GM12878 (cell line): ENCODE data around the gene RNF32. TPM values are rescaled to one million over a fixed set of nuclear protein-coding genes. Genes with fewer than 3 reads are reported as not detected.

Experiments
- ATAC-seq: fragments of 200-7000 bp; cut with Tn5 transposase; 3 replicates; pipeline ENCODE4 v1.9.1; 2020; ENCODE audit warnings: mild to moderate bottlenecking, moderate library complexity
- BruUV-seq: library from RNA; stranded (reverse); fragments of 400-500 nt; replicated peaks from 2 replicates; lab custom pipeline; 2021; lab: Mats Ljungman, UMichigan
- CTCF ChIA-PET: fragments of 300-600 bp; sonication (Branson Sonifier 250); formaldehyde crosslinking; extraction: SDS; loops from one replicate; lab custom pipeline; 2021; ENCODE audit warnings: inconsistent platforms; lab: Yijun Ruan, JAX
- POLR2A ChIA-PET: fragments of 350-600 bp; formaldehyde crosslinking; extraction: SDS; loops from one replicate; lab custom pipeline; 2021; ENCODE audit warnings: inconsistent platforms; lab: Charles Lee
- RAD21 ChIA-PET: fragments of 300-600 bp; sonication (Branson Sonifier 250); formaldehyde crosslinking; loops from one replicate; lab custom pipeline; 2023; ENCODE audit warnings: antibody characterized with exemption; ENCODE audit not compliant: unreplicated experiment; lab: Charles Lee
- SMC1A ChIA-PET: fragments of 300-600 bp; sonication (Branson Sonifier 250); formaldehyde crosslinking; loops from one replicate; lab custom pipeline; 2023; ENCODE audit not compliant: unreplicated experiment, uncharacterized antibody; lab: Charles Lee
- DNase-seq: peaks from one replicate; pipeline ENCODE4 v3.0.0-alpha.2; 2011; ENCODE audit warnings: low read depth, low spot score
- FAIRE-seq: peaks from 3 replicates; lab custom pipeline; 2011; peaks lifted over from hg19 to GRCh38; lab: Jason Lieb, UNC
- H2AFZ ChIP-seq: 2 replicates; pipeline ENCODE4 v1.6.0; 2011; ENCODE audit warnings: low read depth, low read length, control low read depth; ENCODE audit not compliant: control insufficient read depth
- H3K27ac ChIP-seq: 2 replicates; pipeline ENCODE4 v1.5.1; 2011; ENCODE audit warnings: control low read depth; ENCODE audit not compliant: control insufficient read depth, insufficient read depth
- H3K27me3 ChIP-seq, 2 experiments: replicated peaks in 1 of 2; 2 replicates each; pipeline versions ENCODE4 v1.6.0 to v1.6.1; 2011; ENCODE audit warnings: low read length in 1 of 2; ENCODE audit not compliant: control insufficient read depth in 2 of 2, insufficient read depth in 2 of 2
- H3K36me3 ChIP-seq, 2 experiments: 2 replicates each; pipeline ENCODE4 v1.5.1; 2011; ENCODE audit warnings: low read length in 1 of 2; ENCODE audit not compliant: control insufficient read depth in 2 of 2, insufficient read depth in 2 of 2
- H3K4me1 ChIP-seq: 2 replicates; pipeline ENCODE4 v1.6.1; 2011; ENCODE audit warnings: mild to moderate bottlenecking, low read length, moderate library complexity, mixed read lengths; ENCODE audit not compliant: control insufficient read depth, insufficient read depth
- H3K4me2 ChIP-seq: 2 replicates; pipeline ENCODE4 v1.6.0; 2011; ENCODE audit warnings: control low read depth; ENCODE audit not compliant: control insufficient read depth, insufficient read depth
- H3K4me3 ChIP-seq: fragments of 200-600 bp; sonication (generic); 2 replicates; pipeline ENCODE4 v1.5.1; 2016
- H3K79me2 ChIP-seq: 2 replicates; pipeline ENCODE4 v1.6.0; 2011; ENCODE audit warnings: low read length; ENCODE audit not compliant: control insufficient read depth, insufficient read depth
- H3K9ac ChIP-seq: 2 replicates; pipeline ENCODE4 v1.8.0; 2011; ENCODE audit warnings: low read length, control low read depth, mixed read lengths; ENCODE audit not compliant: control insufficient read depth, insufficient read depth
- H3K9me3 ChIP-seq: replicated peaks from 3 replicates; pipeline ENCODE4 v1.5.1; 2011; ENCODE audit warnings: mild to moderate bottlenecking, low read length; ENCODE audit not compliant: control insufficient read depth, insufficient read depth
- H4K20me1 ChIP-seq: 2 replicates; pipeline ENCODE4 v1.6.0; 2011; ENCODE audit not compliant: control insufficient read depth, insufficient read depth
- CBX5 ChIP-seq: sonication (generic); IDR thresholded peaks from 2 replicates; pipeline ENCODE4 v1.6.1; 2016; ENCODE audit warnings: low read depth, moderate library complexity, mild to moderate bottlenecking, inconsistent platforms
- CTCF ChIP-seq, 3 experiments: IDR thresholded peaks in 2 of 3; conservative IDR thresholded peaks in 1 of 3; 2 replicates each; pipeline ENCODE4 v1.5.1; 2011; ENCODE audit warnings: low read depth in 3 of 3, low read length in 3 of 3, mild to moderate bottlenecking in 3 of 3, control low read depth in 2 of 3, moderate library complexity in 2 of 3, inconsistent platforms in 1 of 3, mixed read lengths in 1 of 3; ENCODE audit not compliant: control insufficient read depth in 2 of 3, insufficient read depth in 1 of 3; ENCODE audit errors: extremely low read depth in 1 of 3
- GATAD2B ChIP-seq: fragments of 450-650 bp; conservative IDR thresholded peaks from 2 replicates; pipeline ENCODE4 v1.6.1; 2017; ENCODE audit warnings: low read depth, mild to moderate bottlenecking, moderate library complexity
- HSF1 ChIP-seq: fragments of 150-350 bp; IDR thresholded peaks from 2 replicates; pipeline ENCODE4 v1.6.1; 2014; ENCODE audit warnings: mild to moderate bottlenecking, low read depth, low read length
- IRF3 ChIP-seq: fragments of 450-650 bp; IDR thresholded peaks from 2 replicates; pipeline ENCODE4 v1.6.1; 2014; ENCODE audit warnings: mild to moderate bottlenecking
- IRF4 ChIP-seq: IDR thresholded peaks from 2 replicates; pipeline ENCODE4 v1.6.1; 2011; ENCODE audit warnings: low read depth, low read length
- LARP7 ChIP-seq: fragments of 450-650 bp; IDR thresholded peaks from 2 replicates; pipeline ENCODE4 v1.6.1; 2017; ENCODE audit warnings: mild to moderate bottlenecking
- MEF2B ChIP-seq: fragments of 450-650 bp; IDR thresholded peaks from 2 replicates; pipeline ENCODE4 v1.6.1; 2018; ENCODE audit warnings: mild to moderate bottlenecking, moderate library complexity; ENCODE audit not compliant: partially characterized antibody, poor library complexity, severe bottlenecking
- NKRF ChIP-seq: fragments of 450-650 bp; conservative IDR thresholded peaks from 2 replicates; pipeline ENCODE4 v1.6.1; 2017; ENCODE audit warnings: mild to moderate bottlenecking, moderate library complexity
- PAX5 ChIP-seq: IDR thresholded peaks from 2 replicates; pipeline ENCODE4 v1.6.1; 2011; ENCODE audit warnings: low read depth, low read length, borderline replicate concordance
- RAD21 ChIP-seq: IDR thresholded peaks from 2 replicates; pipeline ENCODE4 v1.6.1; 2011; ENCODE audit warnings: mild to moderate bottlenecking, low read depth, low read length, moderate library complexity; ENCODE audit not compliant: insufficient read depth
- RAD51 ChIP-seq: fragments of 450-650 bp; IDR thresholded peaks from 2 replicates; pipeline ENCODE4 v1.6.1; 2016; ENCODE audit warnings: moderate library complexity, mild to moderate bottlenecking, inconsistent platforms
- SPI1 ChIP-seq: IDR thresholded peaks from 2 replicates; pipeline ENCODE4 v1.6.1; 2011; ENCODE audit warnings: low read depth, mild to moderate bottlenecking, low read length, moderate library complexity, borderline replicate concordance; ENCODE audit not compliant: insufficient read depth
- SRF ChIP-seq, 2 experiments: IDR thresholded peaks; 2 replicates each; pipeline ENCODE4 v1.6.1; 2011; ENCODE audit warnings: low read depth in 2 of 2, low read length in 2 of 2, mild to moderate bottlenecking in 1 of 2, moderate library complexity in 1 of 2
- SUPT20H ChIP-seq: IDR thresholded peaks from 2 replicates; pipeline ENCODE4 v1.6.1; 2011; ENCODE audit warnings: low read depth, mild to moderate bottlenecking, low read length, moderate library complexity, borderline replicate concordance; ENCODE audit not compliant: control insufficient read depth
- YY1 ChIP-seq: IDR thresholded peaks from 2 replicates; pipeline ENCODE4 v1.6.1; 2011; ENCODE audit warnings: low read depth, mild to moderate bottlenecking, low read length
- ZNF207 ChIP-seq: fragments of 450-650 bp; IDR thresholded peaks from 2 replicates; pipeline ENCODE4 v1.6.1; 2014; ENCODE audit warnings: antibody characterized with exemption, mild to moderate bottlenecking, borderline replicate concordance
- WGBS: methylation state at CpG from one replicate; pipeline ENCODE4 v1.1.6; 2016; ENCODE audit warnings: low lambda C conversion rate; ENCODE audit not compliant: insufficient replicate concordance, insufficient coverage; ENCODE audit errors: missing lambda C conversion rate; 5-methylcytosine and 5-hydroxymethylcytosine counted together
- in situ Hi-C: fragments of 300-500 bp; cut with MboI; formaldehyde crosslinking; loops from 9 replicates; pipeline ENCODE4 v1.14.3; 2018; ENCODE audit warnings: mixed read lengths
- intact Hi-C: fragments of 100-400 bp; cut with micrococcal nuclease; formaldehyde crosslinking; loops from one replicate; pipeline ENCODE4 v1.14.2; 2022; ENCODE audit not compliant: unreplicated experiment
- polyA plus RNA-seq, 11 experiments: library from polyadenylated mRNA; depleted of rRNA in 4 of 11; unstranded in 6 of 11; stranded (reverse) in 5 of 11; fragments of >200 nt; fragmentation: Nextera tagmentation in 4 of 11; fragmentation: Illumina TruSeq in 1 of 11; extraction: Ambion mirVana in 4 of 11; extraction: Trizol in 1 of 11; gene quantifications; 1 replicate in 1 of 11; 2 replicates in 10 of 11; pipeline versions ENCODE4 v1.2.1 to v1.2.3, GENCODE V29; 2011 to 2016; ENCODE audit warnings: inconsistent platforms in 2 of 11, missing spikeins in 2 of 11, low read depth in 1 of 11
- total RNA-seq, 4 experiments: library from RNA; depleted of rRNA in 3 of 4; stranded (reverse); fragments of >200 nt in 3 of 4; fragmentation: Illumina TruSeq in 1 of 4; extraction: Trizol in 1 of 4; gene quantifications; 2 replicates each; pipeline versions ENCODE4 v1.2.1 to v1.2.3, GENCODE V29; 2013 to 2021

Gene RNF32
- total and polyA plus RNA-seq, 10 of the 15 experiments (the other 5 are each of a cell fraction or from before 2014, with no cell fraction given), result 2.5 to 7.2 (median 3.7) TPM

DNA sequence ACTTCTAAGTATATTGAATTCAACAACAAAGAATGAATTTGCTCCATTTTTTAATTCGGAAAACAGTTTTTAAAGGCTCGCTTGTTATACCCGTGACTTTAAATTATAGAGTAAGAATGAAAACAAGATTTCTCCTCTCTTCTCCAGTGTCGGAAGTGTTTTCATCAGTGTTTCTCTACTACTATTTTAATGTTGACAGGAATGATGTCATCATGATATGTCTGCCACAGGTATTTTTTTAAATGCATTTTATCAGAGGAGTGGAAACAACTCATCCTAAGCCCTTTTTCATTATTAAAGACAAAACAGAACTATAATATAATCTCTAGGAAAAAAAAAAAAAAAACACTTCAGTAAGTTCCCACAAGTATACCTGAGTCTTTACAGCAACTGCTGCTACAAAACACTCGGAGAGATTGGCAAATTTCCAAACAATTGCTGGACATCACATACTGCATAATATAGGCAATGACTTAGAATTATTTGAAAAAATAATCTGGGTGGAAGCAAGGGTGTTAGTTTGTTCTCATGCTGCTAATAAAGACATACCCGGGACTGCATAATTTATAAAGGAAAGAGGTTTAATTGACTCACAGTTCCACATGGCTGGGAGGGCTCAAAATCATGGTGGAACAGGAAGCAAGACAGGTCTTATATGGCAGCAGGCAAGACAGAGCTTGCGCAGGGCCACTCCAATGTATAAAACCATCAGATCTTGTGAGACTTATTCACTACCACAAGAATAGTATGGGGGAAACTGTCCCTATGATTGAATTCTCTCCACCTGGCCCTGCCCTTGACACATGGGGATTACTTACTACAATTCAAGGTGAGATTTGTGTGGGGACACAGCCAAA lies 4.8 kb upstream of the RNF32 start:
- in situ Hi-C loops, result no loop called here
- no peaks in the 10 kb centered on the region for H4K20me1 ChIP-seq
- no peak overlapping the region for H3K27ac ChIP-seq
- H3K4me2 ChIP-seq, result no peak overlapping the region
- no peaks in the 10 kb centered on the region for H3K27me3 ChIP-seq
- H3K4me1 ChIP-seq, result peaks cover 7% of the 10 kb centered on the region
- ChIA-PET RAD21 (no interaction called here), CTCF (interaction anchor here (0.6 kb wide), 1 partner anchor 879 kb away, joined by 3 read pairs; no protein-coding TSS in a partner anchor), POLR2A (no interaction called here), SMC1A (interaction anchor here (1.1 kb wide), 1 partner anchor 11 kb away, joined by 3 read pairs; no protein-coding TSS in a partner anchor)
- no peak overlapping the region for H3K4me3 ChIP-seq
- no peak overlapping the region for H3K9ac ChIP-seq
- H3K79me2 ChIP-seq, result peaks cover 15% of the 10 kb centered on the region
- no peaks in the 10 kb centered on the region for H3K9me3 ChIP-seq
- no peaks in the 10 kb centered on the region for H3K36me3 ChIP-seq
- intact Hi-C loops, result no loop called here
- 96% methylated on average over 7 of the region's 7 CpGs for WGBS
- FAIRE-seq (no peak), ATAC-seq (no peak), DNase-seq (no peak)
- BruUV-seq, result no TSS peak
- no peak overlapping the region for H2AFZ ChIP-seq
- TF ChIP-seq SUPT20H, result no peak
- TF ChIP-seq IRF4, result no peak
- no peak for TF ChIP-seq GATAD2B
- no peak for TF ChIP-seq MEF2B
- no peak for TF ChIP-seq RAD51
- TF ChIP-seq YY1, result no peak
- TF ChIP-seq CTCF (IDR thresholded peaks at IDR 0.05 in 2 of 3, conservative IDR thresholded peaks at IDR 0.05 in 1 of 3; ENCODE audit: control insufficient read depth in 2 of 3, extremely low read depth in 1 of 3, insufficient read depth in 1 of 3, low read depth in 3 of 3, low read length in 3 of 3), result no peak
- TF ChIP-seq SPI1, result no peak
- TF ChIP-seq HSF1, result no peak
- TF ChIP-seq RAD21, result no peak
- TF ChIP-seq IRF3, result no peak
- TF ChIP-seq ZNF207, result no peak
- no peak for TF ChIP-seq PAX5
- TF ChIP-seq LARP7, result no peak
- TF ChIP-seq SRF (IDR thresholded peaks at IDR 0.05; ENCODE audit: low read depth in 2 of 2, low read length in 2 of 2), result no peak
- TF ChIP-seq NKRF, result no peak
- TF ChIP-seq CBX5, result no peak
